Activated CD8-positive, alpha-beta memory T cell treated with anti-CD3 and anti-CD28 coated beads, Interleukin-2, amount 50 U/mL, for 24 hours (primary cell): ENCODE data around the gene CACNG3.

Experiments
- DNase-seq: peaks from one replicate; pipeline ENCODE4 v3.0.0-alpha.2; 2020; ENCODE audit errors: extremely low read depth

The CACNG3 gene

GRCh38 chr16:24394341-24394740 lies 138.2 kb downstream of the CACNG3 start:
- no peak for DNase-seq

- DNase-seq = no peak
These were observed 140.5 kb downstream of the CACNG3 start for GRCh38 chr16:24396350-24397271.

- no peak for DNase-seq
These were observed 152.9 kb downstream of the CACNG3 start for GRCh38 chr16:24409045-24409444.
